Activated naive CD4-positive, alpha-beta T cell treated with anti-CD3 and anti-CD28 coated beads, Interleukin-2, amount 50 U/mL, for 24 hours (primary cell): ENCODE results near the gene CAMK1D.

ENCODE experiments used
- H3K27ac Mint-ChIP-seq: one replicate; pipeline ENCODE4 v1.8.0; 2021; ENCODE audit warnings: mild to moderate bottlenecking, mixed read lengths
- H3K27me3 Mint-ChIP-seq: one replicate; pipeline ENCODE4 v1.8.0; 2021; ENCODE audit warnings: mixed read lengths
- H3K36me3 Mint-ChIP-seq: one replicate; pipeline ENCODE4 v1.8.0; 2021; ENCODE audit warnings: mixed read lengths
- H3K4me1 Mint-ChIP-seq: one replicate; pipeline ENCODE4 v1.8.0; 2021; ENCODE audit warnings: mixed read lengths
- H3K4me3 Mint-ChIP-seq: one replicate; pipeline ENCODE4 v1.8.0; 2021; ENCODE audit warnings: mild to moderate bottlenecking, mixed read lengths
- H3K9me3 Mint-ChIP-seq: one replicate; pipeline ENCODE4 v1.8.0; 2021; ENCODE audit warnings: mixed read lengths

The CAMK1D gene

GRCh38 chr10:12783293-12783692, 433.9 kb downstream of the CAMK1D start:
- Mint-ChIP-seq H3K27ac (no peak overlapping the region), H3K9me3 (no peaks in the 10 kb centered on the region), H3K4me1 (peaks cover 5% of the 10 kb centered on the region), H3K36me3 (peaks cover 9% of the 10 kb centered on the region), H3K4me3 (no peak overlapping the region), H3K27me3 (no peaks in the 10 kb centered on the region)

DNA sequence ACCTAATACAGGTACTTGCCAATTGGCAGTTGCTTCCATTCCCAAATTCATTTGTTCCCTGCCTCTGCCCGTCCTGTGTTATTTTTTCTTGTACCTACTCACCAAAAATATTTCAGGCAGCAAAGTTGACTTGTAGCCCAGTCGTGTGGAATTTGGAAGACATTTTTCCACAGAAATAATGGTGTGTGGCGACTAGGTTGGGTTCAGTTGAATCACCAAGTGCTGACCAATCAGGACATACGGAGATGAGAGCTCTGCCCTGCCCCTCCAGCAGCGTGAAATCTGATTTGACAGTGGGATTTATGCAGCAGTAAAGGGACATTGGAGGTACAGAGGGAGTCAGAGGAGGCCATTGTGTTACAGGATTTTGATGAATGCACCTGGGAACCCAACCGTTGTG, 435.3 kb downstream of the CAMK1D start:
- no peaks in the 10 kb centered on the region for H3K9me3 Mint-ChIP-seq
- H3K27me3 Mint-ChIP-seq, result no peaks in the 10 kb centered on the region
- peaks cover 12% of the 10 kb centered on the region for H3K36me3 Mint-ChIP-seq
- H3K4me3 Mint-ChIP-seq, result no peak overlapping the region
- H3K4me1 Mint-ChIP-seq, result peaks cover 5% of the 10 kb centered on the region
- H3K27ac Mint-ChIP-seq, result no peak overlapping the region

DNA sequence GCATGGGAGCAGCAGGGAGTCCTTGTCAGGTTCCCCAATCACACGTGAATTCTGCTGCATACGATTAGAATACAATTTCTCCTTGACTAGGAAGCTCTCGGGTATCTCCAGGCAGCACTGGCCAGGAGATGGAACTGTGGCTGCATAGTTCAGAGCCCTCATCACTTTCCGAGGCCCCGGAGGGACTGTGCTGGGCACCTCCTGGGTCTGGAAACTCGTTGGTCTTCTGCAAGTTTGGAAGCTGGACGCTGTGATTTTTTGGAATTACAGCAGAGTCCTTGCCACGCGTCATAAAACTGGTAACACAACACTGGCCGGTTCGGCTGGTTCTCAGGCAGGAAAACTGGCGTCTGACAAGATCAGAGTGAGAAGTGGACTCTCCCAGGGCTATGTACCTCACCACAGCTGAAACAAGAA, 436.1 kb downstream of the CAMK1D start:
- no peaks in the 10 kb centered on the region for H3K9me3 Mint-ChIP-seq
- H3K4me3 Mint-ChIP-seq, result no peak overlapping the region
- peaks cover 10% of the 10 kb centered on the region for H3K36me3 Mint-ChIP-seq
- peaks cover 5% of the 10 kb centered on the region for H3K4me1 Mint-ChIP-seq
- no peak overlapping the region for H3K27ac Mint-ChIP-seq
- no peaks in the 10 kb centered on the region for H3K27me3 Mint-ChIP-seq

- H3K9me3 Mint-ChIP-seq, result no peaks in the 10 kb centered on the region
- H3K27me3 Mint-ChIP-seq, result no peaks in the 10 kb centered on the region
- H3K27ac Mint-ChIP-seq, result no peak overlapping the region
- peaks cover 16% of the 10 kb centered on the region for H3K36me3 Mint-ChIP-seq
- H3K4me3 Mint-ChIP-seq, result no peak overlapping the region
- H3K4me1 Mint-ChIP-seq, result peaks cover 3% of the 10 kb centered on the region
These were observed 437.9 kb downstream of the CAMK1D start for GRCh38 chr10:12787297-12787696.

DNA sequence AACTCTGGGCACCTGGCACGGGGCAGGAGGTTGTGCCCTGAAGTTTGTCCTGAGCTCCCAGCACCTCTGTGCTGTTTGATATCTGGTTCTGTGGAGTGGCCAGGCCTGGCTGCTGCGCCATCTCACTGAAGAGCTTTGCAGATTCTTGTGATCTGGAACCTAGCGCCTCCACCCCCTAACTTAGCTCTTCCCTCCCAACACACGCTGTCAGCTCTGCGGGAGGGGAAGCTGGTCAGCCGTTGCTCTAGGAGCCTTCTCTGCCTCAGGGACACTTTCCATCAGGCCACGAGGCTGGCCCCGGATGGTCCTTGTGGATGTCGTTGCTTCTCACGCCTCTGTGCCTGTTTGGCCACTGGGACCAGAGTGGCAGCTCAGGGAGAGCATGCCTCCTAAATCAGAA, 438.9 kb downstream of the CAMK1D start:
- Mint-ChIP-seq H3K27me3 (no peaks in the 10 kb centered on the region), H3K27ac (no peak overlapping the region), H3K4me3 (no peak overlapping the region), H3K36me3 (peaks cover 14% of the 10 kb centered on the region), H3K9me3 (no peaks in the 10 kb centered on the region), H3K4me1 (no peaks in the 10 kb centered on the region)

GRCh38 chr10:12790270-12790669, 440.9 kb downstream of the CAMK1D start:
- Mint-ChIP-seq H3K27ac (no peak overlapping the region), H3K4me3 (no peak overlapping the region), H3K27me3 (no peaks in the 10 kb centered on the region), H3K4me1 (no peaks in the 10 kb centered on the region), H3K9me3 (no peaks in the 10 kb centered on the region), H3K36me3 (peaks cover 20% of the 10 kb centered on the region)

DNA sequence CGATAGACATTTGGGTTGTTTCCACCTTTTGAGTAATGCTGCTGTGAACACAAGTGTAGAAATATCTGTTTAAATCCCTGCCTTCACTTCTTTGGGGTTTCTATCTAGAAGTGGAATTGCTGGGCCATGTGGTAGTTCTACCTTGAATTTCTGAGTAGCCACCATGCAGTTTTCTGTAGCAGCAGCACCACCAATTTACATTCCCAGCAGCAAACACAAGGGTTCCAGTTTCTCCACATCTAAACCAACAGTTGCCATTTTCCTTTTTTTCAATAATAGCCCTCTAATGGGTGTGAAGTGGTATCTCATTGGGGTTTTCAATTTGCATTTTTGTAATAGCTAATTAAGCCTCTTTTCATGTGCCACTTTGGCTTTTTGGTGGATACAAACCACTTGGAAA, 442.4 kb downstream of the CAMK1D start:
- no peak overlapping the region for H3K27ac Mint-ChIP-seq
- no peaks in the 10 kb centered on the region for H3K27me3 Mint-ChIP-seq
- H3K36me3 Mint-ChIP-seq, result peaks cover 20% of the 10 kb centered on the region
- H3K4me1 Mint-ChIP-seq, result no peaks in the 10 kb centered on the region
- H3K4me3 Mint-ChIP-seq, result no peak overlapping the region
- no peaks in the 10 kb centered on the region for H3K9me3 Mint-ChIP-seq

- Mint-ChIP-seq H3K27ac (no peak overlapping the region), H3K4me1 (no peaks in the 10 kb centered on the region), H3K4me3 (no peak overlapping the region), H3K27me3 (no peaks in the 10 kb centered on the region), H3K36me3 (peaks cover 20% of the 10 kb centered on the region), H3K9me3 (no peaks in the 10 kb centered on the region)
These were observed 443.7 kb downstream of the CAMK1D start for GRCh38 chr10:12792889-12793556.

GRCh38 chr10:12795315-12796110, 446.2 kb downstream of the CAMK1D start:
- H3K36me3 Mint-ChIP-seq, result peaks cover 23% of the 10 kb centered on the region
- H3K4me3 Mint-ChIP-seq, result no peak overlapping the region
- H3K9me3 Mint-ChIP-seq, result no peaks in the 10 kb centered on the region
- no peaks in the 10 kb centered on the region for H3K4me1 Mint-ChIP-seq
- no peak overlapping the region for H3K27ac Mint-ChIP-seq
- no peaks in the 10 kb centered on the region for H3K27me3 Mint-ChIP-seq

GRCh38 chr10:12796401-12797160, 447.2 kb downstream of the CAMK1D start:
- Mint-ChIP-seq H3K36me3 (peaks cover 20% of the 10 kb centered on the region), H3K4me3 (no peak overlapping the region), H3K9me3 (no peaks in the 10 kb centered on the region), H3K27me3 (no peaks in the 10 kb centered on the region), H3K4me1 (no peaks in the 10 kb centered on the region), H3K27ac (no peak overlapping the region)

DNA sequence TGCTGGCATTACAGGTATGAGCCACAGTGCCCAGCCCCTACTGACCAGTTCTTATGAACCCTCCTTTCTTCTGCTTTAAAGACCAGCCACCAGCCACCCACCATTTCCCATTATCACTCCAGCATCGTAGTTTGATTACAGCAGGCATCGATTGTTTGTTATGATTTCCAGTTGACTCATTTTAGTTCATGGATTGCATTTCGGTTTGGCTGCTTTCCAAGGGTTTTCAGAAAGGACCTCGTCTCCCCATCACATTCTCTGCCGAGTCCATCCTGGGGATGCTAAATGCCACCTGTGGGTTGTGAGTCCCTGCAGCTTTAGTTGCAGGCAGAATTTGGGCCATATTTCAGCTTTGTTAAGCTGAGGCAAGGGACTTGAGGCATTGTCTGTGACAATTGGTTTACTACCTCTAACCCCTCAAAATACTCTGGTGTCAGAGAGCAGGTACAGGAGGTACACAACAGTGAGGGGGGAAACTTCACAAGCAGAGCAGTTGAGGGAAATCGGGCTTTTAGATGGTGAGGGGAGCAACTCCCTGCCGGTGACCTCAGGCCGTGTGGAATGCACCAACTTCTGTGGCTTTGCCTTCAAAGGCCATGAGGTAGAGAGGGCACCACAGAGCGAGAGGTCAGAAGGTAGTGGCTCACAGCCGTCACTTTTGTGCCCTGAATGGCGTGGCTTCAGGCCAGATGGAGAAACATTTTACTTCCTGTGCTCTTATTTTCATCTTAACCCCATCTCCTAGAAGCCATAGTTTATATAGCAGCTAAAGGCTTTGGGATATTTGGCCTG, 448.3 kb downstream of the CAMK1D start:
- H3K4me1 Mint-ChIP-seq, result no peaks in the 10 kb centered on the region
- no peaks in the 10 kb centered on the region for H3K9me3 Mint-ChIP-seq
- H3K4me3 Mint-ChIP-seq, result no peak overlapping the region
- H3K36me3 Mint-ChIP-seq, result peaks cover 22% of the 10 kb centered on the region
- H3K27me3 Mint-ChIP-seq, result no peaks in the 10 kb centered on the region
- H3K27ac Mint-ChIP-seq, result no peak overlapping the region

DNA sequence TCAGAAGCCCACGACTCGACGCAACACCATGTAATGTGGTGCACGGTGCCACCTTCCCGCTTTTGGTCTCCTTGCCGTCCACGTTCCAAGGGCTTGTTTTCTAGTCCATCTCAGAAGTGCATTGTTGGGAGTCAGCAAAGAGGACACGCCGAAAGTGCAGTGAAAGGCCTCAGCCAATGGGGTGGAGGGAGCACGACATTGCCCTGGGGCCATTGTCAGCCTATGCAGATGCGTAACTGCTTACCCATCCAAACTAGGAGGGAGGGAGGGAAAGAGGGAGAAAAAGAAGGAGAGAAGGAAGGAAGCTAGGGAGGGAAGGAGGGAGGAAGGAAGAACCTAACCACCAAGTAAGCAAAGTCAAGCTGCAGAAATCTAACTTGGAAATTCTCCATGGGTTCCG, 449.8 kb downstream of the CAMK1D start:
- no peaks in the 10 kb centered on the region for H3K27me3 Mint-ChIP-seq
- no peak overlapping the region for H3K27ac Mint-ChIP-seq
- H3K36me3 Mint-ChIP-seq, result peaks cover 17% of the 10 kb centered on the region
- H3K9me3 Mint-ChIP-seq, result no peaks in the 10 kb centered on the region
- H3K4me1 Mint-ChIP-seq, result no peaks in the 10 kb centered on the region
- no peak overlapping the region for H3K4me3 Mint-ChIP-seq

- no peaks in the 10 kb centered on the region for H3K9me3 Mint-ChIP-seq
- H3K36me3 Mint-ChIP-seq, result peaks cover 17% of the 10 kb centered on the region
- H3K4me1 Mint-ChIP-seq, result no peaks in the 10 kb centered on the region
- H3K4me3 Mint-ChIP-seq, result no peak overlapping the region
- no peak overlapping the region for H3K27ac Mint-ChIP-seq
- no peaks in the 10 kb centered on the region for H3K27me3 Mint-ChIP-seq
These were observed 450.4 kb downstream of the CAMK1D start for GRCh38 chr10:12799714-12800113.

DNA sequence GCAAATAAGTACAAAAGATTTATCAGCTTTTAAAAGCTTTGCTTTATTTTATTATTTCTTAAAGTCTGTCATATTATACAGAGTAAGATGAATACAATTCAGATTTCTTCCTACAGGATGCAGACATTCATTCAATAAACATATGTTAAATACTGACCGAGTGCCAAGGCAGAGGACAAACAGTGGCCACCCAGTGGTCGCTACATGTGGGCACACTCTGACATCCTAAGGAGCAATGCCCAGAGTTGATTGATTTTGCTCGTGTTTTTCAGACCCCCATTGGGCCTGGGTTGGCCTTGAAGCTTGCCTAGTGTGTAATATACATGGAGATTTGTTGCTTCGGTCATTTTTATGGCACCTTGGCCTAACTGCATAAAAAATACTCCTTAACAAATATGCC, 451.0 kb downstream of the CAMK1D start:
- H3K4me3 Mint-ChIP-seq, result no peak overlapping the region
- H3K4me1 Mint-ChIP-seq, result no peaks in the 10 kb centered on the region
- no peaks in the 10 kb centered on the region for H3K9me3 Mint-ChIP-seq
- H3K36me3 Mint-ChIP-seq, result peaks cover 14% of the 10 kb centered on the region
- H3K27ac Mint-ChIP-seq, result no peak overlapping the region
- H3K27me3 Mint-ChIP-seq, result no peaks in the 10 kb centered on the region
